ENCODE measurements around the gene ERH. TPM values are rescaled to one million over a fixed set of nuclear protein-coding genes. Genes with fewer than 3 reads are reported as not detected.

The ERH gene
- total and polyA plus RNA-seq, 10 of the 15 experiments (the other 5 are each of a cell fraction or from before 2014, with no cell fraction given), result 255 to 852 (median 382) TPM

- DNase-seq (ENCODE audit: low read depth, low spot score) (no peak), ATAC-seq (peak; percentile 44), FAIRE-seq (no peak)
- no peak overlapping the region for H3K4me3 ChIP-seq
- ChIA-PET POLR2A (interaction anchor here (0.6 kb wide), 1 partner anchor 10 kb away, joined by 3 read pairs; no protein-coding TSS in a partner anchor), SMC1A (ENCODE audit: uncharacterized antibody, unreplicated experiment) (interaction anchor here (0.9 to 1.6 kb wide), 2 partner anchors 10 to 126 kb away, joined by 4 to 6 read pairs; no protein-coding TSS in a partner anchor), CTCF (interaction anchor here (1.1 to 1.5 kb wide), 2 partner anchors 11 to 91 kb away, joined by 3 to 5 read pairs; no protein-coding TSS in a partner anchor), RAD21 (ENCODE audit: unreplicated experiment) (interaction anchor here (1.1 kb wide), 1 partner anchor 126 kb away, joined by 3 read pairs; no protein-coding TSS in a partner anchor)
- intact Hi-C loops (cut with micrococcal nuclease; ENCODE audit: unreplicated experiment) (no loop called here), in situ Hi-C loops (cut with MboI) (no loop called here)
- no peak for TF ChIP-seq CHD1 (IDR thresholded peaks at IDR 0.05; ENCODE audit: low read depth, low read length)
- no peak for TF ChIP-seq KLF5 (IDR thresholded peaks at IDR 0.05; ENCODE audit: partially characterized antibody)
- no peak overlapping the region for H2AFZ ChIP-seq (ENCODE audit: control insufficient read depth, low read depth, low read length)
- H3K9me3 ChIP-seq (replicated peaks; ENCODE audit: control insufficient read depth, insufficient read depth, low read length), result no peaks in the 10 kb centered on the region
- H3K4me1 ChIP-seq (ENCODE audit: control insufficient read depth, insufficient read depth, low read length), result no peaks in the 10 kb centered on the region; the same call in 1 of the 2 replicates
- no peaks in the 10 kb centered on the region; a peak in 1 of 4 replicates for H3K27me3 ChIP-seq (replicated peaks in 1 of 2; ENCODE audit: control insufficient read depth in 2 of 2, insufficient read depth in 2 of 2, low read length in 1 of 2)
- no peak overlapping the region for H3K9ac ChIP-seq (ENCODE audit: control insufficient read depth, insufficient read depth, low read length)
- no peak overlapping the region for H3K27ac ChIP-seq (ENCODE audit: control insufficient read depth, insufficient read depth)
- H3K79me2 ChIP-seq (ENCODE audit: control insufficient read depth, insufficient read depth, low read length), result no peaks in the 10 kb centered on the region
- H3K4me2 ChIP-seq (ENCODE audit: control insufficient read depth, insufficient read depth), result no peak overlapping the region
- H4K20me1 ChIP-seq (ENCODE audit: control insufficient read depth, insufficient read depth), result no peaks in the 10 kb centered on the region
- WGBS (ENCODE audit: insufficient coverage, insufficient replicate concordance, low lambda C conversion rate, missing lambda C conversion rate), result 52% methylated on average over 4 of the region's 4 CpGs
- no peaks in the 10 kb centered on the region for H3K36me3 ChIP-seq (ENCODE audit: control insufficient read depth in 2 of 2, insufficient read depth in 2 of 2, low read length in 1 of 2)
- no TSS peak for BruUV-seq (replicated peaks)
Observed at GRCh38 chr14:69333791-69334337, 64.2 kb downstream of the ERH start.

- SMC1A ChIA-PET (ENCODE audit: uncharacterized antibody, unreplicated experiment), result interaction anchor here (0.7 to 1.6 kb wide), 4 partner anchors 11 to 127 kb away, joined by 3 to 6 read pairs (median 4); no protein-coding TSS in a partner anchor
- H3K9ac ChIP-seq (ENCODE audit: control insufficient read depth, insufficient read depth, low read length), result no peak overlapping the region
- no peak for DNase-seq (ENCODE audit: low read depth, low spot score)
- H3K4me1 ChIP-seq (ENCODE audit: control insufficient read depth, insufficient read depth, low read length), result no peaks in the 10 kb centered on the region; the same call in 1 of the 2 replicates
- H2AFZ ChIP-seq (ENCODE audit: control insufficient read depth, low read depth, low read length), result no peak overlapping the region
- H3K36me3 ChIP-seq (ENCODE audit: control insufficient read depth in 2 of 2, insufficient read depth in 2 of 2, low read length in 1 of 2), result no peaks in the 10 kb centered on the region
- no peaks in the 10 kb centered on the region; a peak in 1 of 4 replicates for H3K27me3 ChIP-seq (replicated peaks in 1 of 2; ENCODE audit: control insufficient read depth in 2 of 2, insufficient read depth in 2 of 2, low read length in 1 of 2)
- H3K4me2 ChIP-seq (ENCODE audit: control insufficient read depth, insufficient read depth), result no peak overlapping the region
- POLR2A ChIA-PET, result interaction anchor here (0.5 to 0.6 kb wide), 2 partner anchors 9 to 197 kb away, joined by 3 to 5 read pairs; no protein-coding TSS in a partner anchor
- ATAC-seq, result no peak
- no peak overlapping the region for H3K27ac ChIP-seq (ENCODE audit: control insufficient read depth, insufficient read depth)
- CTCF ChIA-PET, result interaction anchor here (0.6 to 1.5 kb wide), 3 partner anchors 12 to 52 kb away, joined by 3 to 5 read pairs (median 5); no protein-coding TSS in a partner anchor
- intact Hi-C loops (cut with micrococcal nuclease; ENCODE audit: unreplicated experiment), result no loop called here
- in situ Hi-C loops (cut with MboI), result no loop called here
- WGBS (ENCODE audit: insufficient coverage, insufficient replicate concordance, low lambda C conversion rate, missing lambda C conversion rate), result 46% methylated on average over 13 of the region's 13 CpGs
- RAD21 ChIA-PET (ENCODE audit: unreplicated experiment), result interaction anchor here (0.7 to 1.1 kb wide), 2 partner anchors 127 to 252 kb away, joined by 3 read pairs; no protein-coding TSS in a partner anchor
- no TSS peak for BruUV-seq (replicated peaks)
- H3K4me3 ChIP-seq, result no peak overlapping the region
- H3K9me3 ChIP-seq (replicated peaks; ENCODE audit: control insufficient read depth, insufficient read depth, low read length), result no peaks in the 10 kb centered on the region
- no peak for FAIRE-seq
- no peaks in the 10 kb centered on the region for H4K20me1 ChIP-seq (ENCODE audit: control insufficient read depth, insufficient read depth)
- H3K79me2 ChIP-seq (ENCODE audit: control insufficient read depth, insufficient read depth, low read length), result no peaks in the 10 kb centered on the region
- TF ChIP-seq GABPA (IDR thresholded peaks at IDR 0.05; ENCODE audit: low read depth) (no peak), NRF1 (conservative IDR thresholded peaks at IDR 0.05; ENCODE audit: low read depth, low read length) (no peak), NFYB (IDR thresholded peaks at IDR 0.05; ENCODE audit: insufficient read depth, low read depth, low read length) (no peak), EGR1 (IDR thresholded peaks at IDR 0.05; ENCODE audit: borderline replicate concordance in 1 of 2, low read depth in 2 of 2, low read length in 2 of 2) (no peak), ELK1 (IDR thresholded peaks at IDR 0.05; ENCODE audit: low read depth, low read length) (no peak), SUZ12 (IDR thresholded peaks at IDR 0.05; ENCODE audit: unreplicated experiment) (no peak)
- TF ChIP-seq, protein P1, sequence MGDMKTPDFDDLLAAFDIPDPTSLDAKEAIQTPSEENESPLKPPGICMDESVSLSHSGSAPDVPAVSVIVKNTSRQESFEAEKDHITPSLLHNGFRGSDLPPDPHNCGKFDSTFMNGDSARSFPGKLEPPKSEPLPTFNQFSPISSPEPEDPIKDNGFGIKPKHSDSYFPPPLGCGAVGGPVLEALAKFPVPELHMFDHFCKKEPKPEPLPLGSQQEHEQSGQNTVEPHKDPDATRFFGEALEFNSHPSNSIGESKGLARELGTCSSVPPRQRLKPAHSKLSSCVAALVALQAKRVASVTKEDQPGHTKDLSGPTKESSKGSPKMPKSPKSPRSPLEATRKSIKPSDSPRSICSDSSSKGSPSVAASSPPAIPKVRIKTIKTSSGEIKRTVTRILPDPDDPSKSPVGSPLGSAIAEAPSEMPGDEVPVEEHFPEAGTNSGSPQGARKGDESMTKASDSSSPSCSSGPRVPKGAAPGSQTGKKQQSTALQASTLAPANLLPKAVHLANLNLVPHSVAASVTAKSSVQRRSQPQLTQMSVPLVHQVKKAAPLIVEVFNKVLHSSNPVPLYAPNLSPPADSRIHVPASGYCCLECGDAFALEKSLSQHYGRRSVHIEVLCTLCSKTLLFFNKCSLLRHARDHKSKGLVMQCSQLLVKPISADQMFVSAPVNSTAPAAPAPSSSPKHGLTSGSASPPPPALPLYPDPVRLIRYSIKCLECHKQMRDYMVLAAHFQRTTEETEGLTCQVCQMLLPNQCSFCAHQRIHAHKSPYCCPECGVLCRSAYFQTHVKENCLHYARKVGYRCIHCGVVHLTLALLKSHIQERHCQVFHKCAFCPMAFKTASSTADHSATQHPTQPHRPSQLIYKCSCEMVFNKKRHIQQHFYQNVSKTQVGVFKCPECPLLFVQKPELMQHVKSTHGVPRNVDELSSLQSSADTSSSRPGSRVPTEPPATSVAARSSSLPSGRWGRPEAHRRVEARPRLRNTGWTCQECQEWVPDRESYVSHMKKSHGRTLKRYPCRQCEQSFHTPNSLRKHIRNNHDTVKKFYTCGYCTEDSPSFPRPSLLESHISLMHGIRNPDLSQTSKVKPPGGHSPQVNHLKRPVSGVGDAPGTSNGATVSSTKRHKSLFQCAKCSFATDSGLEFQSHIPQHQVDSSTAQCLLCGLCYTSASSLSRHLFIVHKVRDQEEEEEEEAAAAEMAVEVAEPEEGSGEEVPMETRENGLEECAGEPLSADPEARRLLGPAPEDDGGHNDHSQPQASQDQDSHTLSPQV (IDR thresholded peaks at IDR 0.05), result no peak
Observed at GRCh38 chr14:69332782-69333395, 65.2 kb downstream of the ERH start.
